Measurements from ENCODE around the gene FOXP1. TPM values are rescaled to one million over a fixed set of nuclear protein-coding genes. Genes with fewer than 3 reads are reported as not detected.

FOXP1 gene
- total RNA-seq, 1 experiment from 2014 or later = 58.4 TPM

GRCh38 chr3:71127052-71127831, 456.3 kb downstream of the FOXP1 start:
- DNase-seq (ENCODE audit: low spot score) = no peak
- intact Hi-C loops (cut with micrococcal nuclease; ENCODE audit: unreplicated experiment) = no loop called here
- BruUV-seq (replicated peaks) = no TSS peak
- H3K9me3 ChIP-seq (ENCODE audit: low read depth, low read length, poor library complexity, severe bottlenecking) = no peaks in the 10 kb centered on the region
- CTCF ChIA-PET = no interaction called here
- TF ChIP-seq CTCF (conservative IDR thresholded peaks at IDR 0.05; ENCODE audit: low read depth, low read length) (no peak), EZH2 (IDR thresholded peaks at IDR 0.05; ENCODE audit: borderline replicate concordance, low read depth, low read length, poor library complexity, severe bottlenecking) (no peak)
- no peaks in the 10 kb centered on the region for H3K36me3 ChIP-seq (ENCODE audit: insufficient read depth, low read length, poor library complexity, severe bottlenecking)
- H3K27me3 ChIP-seq (replicated peaks; ENCODE audit: insufficient read depth, low read depth, low read length, poor library complexity) = no peaks in the 10 kb centered on the region
- H3K4me3 ChIP-seq (ENCODE audit: low read depth, low read length, poor library complexity, severe bottlenecking) = no peak overlapping the region
- POLR2A ChIA-PET (ENCODE audit: low non-redundant PET) = no interaction called here
- H3K4me1 ChIP-seq (ENCODE audit: insufficient read depth, low read length, poor library complexity, severe bottlenecking) = peaks cover 35% of the 10 kb centered on the region
- no peak overlapping the region for H3K27ac ChIP-seq (ENCODE audit: low read depth, low read length, poor library complexity, severe bottlenecking)

- ChIA-PET CTCF (no interaction called here), POLR2A (ENCODE audit: low non-redundant PET) (no interaction called here)
- no peak for DNase-seq (ENCODE audit: low spot score)
- Histone ChIP-seq H3K27ac (ENCODE audit: low read depth, low read length, poor library complexity, severe bottlenecking) (no peak overlapping the region), H3K36me3 (ENCODE audit: insufficient read depth, low read length, poor library complexity, severe bottlenecking) (no peaks in the 10 kb centered on the region), H3K9me3 (ENCODE audit: low read depth, low read length, poor library complexity, severe bottlenecking) (no peaks in the 10 kb centered on the region), H3K27me3 (replicated peaks; ENCODE audit: insufficient read depth, low read depth, low read length, poor library complexity) (no peaks in the 10 kb centered on the region), H3K4me3 (ENCODE audit: low read depth, low read length, poor library complexity, severe bottlenecking) (no peak overlapping the region), H3K4me1 (ENCODE audit: insufficient read depth, low read length, poor library complexity, severe bottlenecking) (peaks cover 21% of the 10 kb centered on the region)
- intact Hi-C loops (cut with micrococcal nuclease; ENCODE audit: unreplicated experiment) = no loop called here
- no TSS peak for BruUV-seq (replicated peaks)
- TF ChIP-seq CTCF (conservative IDR thresholded peaks at IDR 0.05; ENCODE audit: low read depth, low read length) = no peak
- no peak for TF ChIP-seq EZH2 (IDR thresholded peaks at IDR 0.05; ENCODE audit: borderline replicate concordance, low read depth, low read length, poor library complexity, severe bottlenecking)
These were observed 457.8 kb downstream of the FOXP1 start for GRCh38 chr3:71125738-71126137.

GRCh38 chr3:71124048-71124447, 459.5 kb downstream of the FOXP1 start:
- TF ChIP-seq EZH2 (IDR thresholded peaks at IDR 0.05; ENCODE audit: borderline replicate concordance, low read depth, low read length, poor library complexity, severe bottlenecking) = no peak
- no peak for TF ChIP-seq CTCF (conservative IDR thresholded peaks at IDR 0.05; ENCODE audit: low read depth, low read length)
- ChIA-PET POLR2A (ENCODE audit: low non-redundant PET) (no interaction called here), CTCF (no interaction called here)
- H3K4me1 ChIP-seq (ENCODE audit: insufficient read depth, low read length, poor library complexity, severe bottlenecking) = peaks cover 19% of the 10 kb centered on the region
- H3K27me3 ChIP-seq (replicated peaks; ENCODE audit: insufficient read depth, low read depth, low read length, poor library complexity) = no peaks in the 10 kb centered on the region
- no peaks in the 10 kb centered on the region for H3K9me3 ChIP-seq (ENCODE audit: low read depth, low read length, poor library complexity, severe bottlenecking)
- no peak overlapping the region for H3K27ac ChIP-seq (ENCODE audit: low read depth, low read length, poor library complexity, severe bottlenecking)
- H3K4me3 ChIP-seq (ENCODE audit: low read depth, low read length, poor library complexity, severe bottlenecking) = no peak overlapping the region
- H3K36me3 ChIP-seq (ENCODE audit: insufficient read depth, low read length, poor library complexity, severe bottlenecking) = no peaks in the 10 kb centered on the region
- DNase-seq (ENCODE audit: low spot score) = no peak
- BruUV-seq (replicated peaks) = no TSS peak
- intact Hi-C loops (cut with micrococcal nuclease; ENCODE audit: unreplicated experiment) = no loop called here
